ENCODE data around the gene GPR37. TPM values are rescaled to one million over a fixed set of nuclear protein-coding genes. Genes with fewer than 3 reads are reported as not detected.

GPR37 gene, protein sequence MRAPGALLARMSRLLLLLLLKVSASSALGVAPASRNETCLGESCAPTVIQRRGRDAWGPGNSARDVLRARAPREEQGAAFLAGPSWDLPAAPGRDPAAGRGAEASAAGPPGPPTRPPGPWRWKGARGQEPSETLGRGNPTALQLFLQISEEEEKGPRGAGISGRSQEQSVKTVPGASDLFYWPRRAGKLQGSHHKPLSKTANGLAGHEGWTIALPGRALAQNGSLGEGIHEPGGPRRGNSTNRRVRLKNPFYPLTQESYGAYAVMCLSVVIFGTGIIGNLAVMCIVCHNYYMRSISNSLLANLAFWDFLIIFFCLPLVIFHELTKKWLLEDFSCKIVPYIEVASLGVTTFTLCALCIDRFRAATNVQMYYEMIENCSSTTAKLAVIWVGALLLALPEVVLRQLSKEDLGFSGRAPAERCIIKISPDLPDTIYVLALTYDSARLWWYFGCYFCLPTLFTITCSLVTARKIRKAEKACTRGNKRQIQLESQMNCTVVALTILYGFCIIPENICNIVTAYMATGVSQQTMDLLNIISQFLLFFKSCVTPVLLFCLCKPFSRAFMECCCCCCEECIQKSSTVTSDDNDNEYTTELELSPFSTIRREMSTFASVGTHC
- total RNA-seq (2.1 and 2.2 TPM in 2 replicates), polyA plus RNA-seq (0.59 and 0.92 TPM in 2 replicates), polyA minus RNA-seq (2.0 and 3.1 TPM in 2 replicates), Bru-seq, nascent RNA (percentile 39 among the genes with signal in this experiment), BruChase-seq, experiment 1, labeled RNA remaining after a 6-hour chase (percentile 37 among the genes with signal in this experiment), BruChase-seq, experiment 2, labeled RNA remaining after a 2-hour chase (percentile 53 among the genes with signal in this experiment)
- polyA plus RNA-seq (2011; cell fraction: cytosol; rRNA removed), result 0.59 and 0.79 TPM in 2 replicates
- polyA plus RNA-seq (2011; cell fraction: nucleus; rRNA removed), result 0.32 and 0.34 TPM in 2 replicates
- 6.6 and 8.0 TPM in 2 replicates for polyA plus RNA-seq (2012)
- polyA minus RNA-seq (2011; cell fraction: cytosol; rRNA and poly(A)+ RNA removed), result not detected
- 0.96 and 1.0 TPM in 2 replicates for polyA minus RNA-seq (2011; cell fraction: nucleus; rRNA and poly(A)+ RNA removed)
- long read RNA-seq, partial matches to known transcripts, result 0 of 2 reads
- long read RNA-seq, other reads (novel, unspliced or antisense), result 0 of 2 reads

DNA sequence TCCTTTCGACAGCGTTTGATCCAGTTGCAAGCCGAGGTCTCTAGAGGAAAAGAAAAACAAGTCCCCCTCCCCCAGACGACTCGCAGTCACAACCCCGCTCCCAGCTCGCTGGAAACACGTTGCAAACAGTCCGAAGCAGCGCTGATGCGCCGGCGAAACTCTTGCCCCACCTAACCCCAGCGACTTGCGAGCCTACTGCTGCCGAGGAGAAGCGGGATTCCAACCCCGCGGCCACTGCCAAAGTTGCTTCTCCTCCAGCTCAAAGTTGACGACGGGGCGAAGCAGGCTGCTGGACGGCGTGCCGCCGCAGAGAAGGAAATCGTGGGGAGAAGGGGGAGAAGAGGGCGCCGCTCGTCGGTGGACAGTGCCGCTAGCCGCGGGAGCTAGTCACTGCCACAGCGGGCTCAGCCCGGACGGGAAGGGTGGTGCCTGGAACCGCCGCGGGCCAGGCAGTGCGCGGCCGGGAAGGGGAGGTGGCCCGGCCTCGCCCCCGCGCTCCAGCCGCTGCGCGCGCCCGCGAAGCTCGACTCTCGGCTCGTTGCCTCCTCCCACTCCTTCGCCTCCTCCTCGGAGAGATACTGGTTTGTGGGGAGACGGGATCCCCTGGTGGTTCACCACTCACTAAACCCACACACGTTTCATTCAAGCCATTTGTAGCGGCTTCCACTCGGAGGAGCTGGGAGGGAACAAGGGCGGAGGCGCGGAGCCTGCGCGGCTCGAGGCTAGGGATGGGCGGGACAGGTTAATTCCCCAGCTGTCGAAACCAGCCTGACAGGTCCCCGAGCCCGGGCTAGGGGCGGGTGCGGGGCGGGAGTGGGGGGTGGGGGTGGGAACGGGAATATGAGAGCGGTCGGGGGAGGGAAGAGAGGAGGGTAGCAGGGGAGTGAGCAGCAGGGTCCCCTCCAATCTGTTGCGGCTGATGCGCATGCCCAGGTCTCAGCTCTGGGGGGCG is at the start of gene GPR37:
Gene GPR37, minus strand, starts transcription at position 392 of the 952 bp plus-strand sequence. CDS start 816 bp downstream, outside the sequence.
- no TSS peak for BruUV-seq (replicated peaks)
- Histone ChIP-seq H3K4me3 (replicated peaks in 1 of 3; ENCODE audit: insufficient read depth in 1 of 3, low read depth in 1 of 3, low read length in 3 of 3) (peak within 1 kb of the TSS; percentile 24 to 52 (median 48)), H3K4me1 (ENCODE audit: control insufficient read depth, extremely low read depth, insufficient read depth, low read length) (peaks cover 4% of the 10 kb centered on the region), H3K79me2 (ENCODE audit: control insufficient read depth, insufficient read depth, low read length) (no peaks in the 10 kb centered on the region), H3K9me3 (replicated peaks; ENCODE audit: control insufficient read depth, insufficient read depth, low read length) (no peaks in the 10 kb centered on the region), H4K20me1 (replicated peaks; ENCODE audit: control insufficient read depth, extremely low read depth, insufficient read depth, low read length) (no peaks in the 10 kb centered on the region), H3K27ac (ENCODE audit: insufficient read depth, low read depth, low read length) (no peak within 1 kb of the TSS), H2AFZ (ENCODE audit: low read depth, low read length) (peak within 1 kb of the TSS; percentile 94), H3K9me1 (replicated peaks; ENCODE audit: control insufficient read depth, extremely low read depth, insufficient read depth, low read length) (no peaks in the 10 kb centered on the region), H3K36me3 (ENCODE audit: control insufficient read depth in 2 of 2, extremely low read depth in 1 of 2, insufficient read depth in 2 of 2, low read length in 2 of 2) (no peaks in the 10 kb centered on the region), H3K4me2 (ENCODE audit: insufficient read depth, low read length) (peak within 1 kb of the TSS; percentile 71), H3K9ac (replicated peaks; ENCODE audit: extremely low read depth, insufficient read depth, low read length) (peak within 1 kb of the TSS; percentile 48), H3K27me3 (ENCODE audit: control insufficient read depth in 2 of 2, insufficient read depth in 2 of 2, low read length in 2 of 2) (peaks cover 2 to 7% of the 10 kb centered on the region in 2 experiments)
- TF ChIP-seq FOS (IDR thresholded peaks at IDR 0.05; ENCODE audit: borderline replicate concordance, insufficient read depth, low read length), result no peak
- peak; percentile 27 for TF ChIP-seq POLR2AphosphoS5 (IDR thresholded peaks at IDR 0.05; ENCODE audit: insufficient read depth, low read depth, low read length)
- dilution Hi-C loops (cut with MboI; ENCODE audit: extremely low pct_ligation_motif_present, low sequenced_read_pairs) (no loop called here), intact Hi-C loops (cut with micrococcal nuclease) (loop anchor here (1.0 kb wide), 1 partner anchor 20 kb away; no protein-coding TSS in a partner anchor)
- FAIRE-seq (no peak), DNase-seq (ENCODE audit: low read depth, low spot score) (peak; percentile 73)
- ChIA-PET POLR2A (interaction anchor here (0.6 kb wide), 1 partner anchor 10 kb away, joined by 5 read pairs; no protein-coding TSS in a partner anchor), CTCF (interaction anchor here (0.8 to 9.1 kb wide), 19 partner anchors 9 to 968 kb away, joined by 3 to 68 read pairs (median 3); no protein-coding TSS in a partner anchor)

All from endothelial cell of umbilical vein (primary cell).